Hepatic stellate cell (primary cell): ENCODE data around the gene FGB.
"Not testable (repeated sequence)": the region's sequence is repeated elsewhere in the genome, so short reads cannot be mapped to it uniquely, and the experiment has no call there.

Experiments
- DNase-seq: peaks from one replicate; pipeline ENCODE4 v3.0.0; 2011; ENCODE audit warnings: low spot score

Gene FGB

GRCh38 chr4:154597281-154597680 lies 34.5 kb downstream of the FGB start:
- DNase-seq = not testable (repeated sequence)

GRCh38 chr4:154597798-154598774 lies 35.3 kb downstream of the FGB start:
- DNase-seq = no peak

GRCh38 chr4:154602404-154603020 lies 39.7 kb downstream of the FGB start:
- DNase-seq = no peak

- DNase-seq = no peak
Measured at GRCh38 chr4:154603033-154603943, 40.5 kb downstream of the FGB start.

- DNase-seq = no peak
Measured at GRCh38 chr4:154604696-154605200, 41.9 kb downstream of the FGB start.

GRCh38 chr4:154606728-154607723 lies 44.2 kb downstream of the FGB start:
- no peak for DNase-seq

- DNase-seq = no peak
Measured at GRCh38 chr4:154608361-154609252, 45.8 kb downstream of the FGB start.

- DNase-seq = no peak
Measured at GRCh38 chr4:154609532-154609931, 46.7 kb downstream of the FGB start.

GRCh38 chr4:154610582-154610981 lies 47.8 kb downstream of the FGB start:
- DNase-seq = no peak

GRCh38 chr4:154611833-154612232 lies 49.0 kb downstream of the FGB start:
- no peak for DNase-seq

GRCh38 chr4:154612472-154613414 lies 49.9 kb downstream of the FGB start, which contains the start of gene FGG:
TSS of gene FGG (minus strand) at chr4:154612656. CDS start at chr4:154612609, 47 bp downstream.
- no peak for DNase-seq

GRCh38 chr4:154614306-154614705 lies 51.5 kb downstream of the FGB start:
- DNase-seq = no peak

GRCh38 chr4:154615211-154615610 lies 52.4 kb downstream of the FGB start:
- DNase-seq = no peak

- no peak for DNase-seq
Measured at GRCh38 chr4:154616287-154616686, 53.5 kb downstream of the FGB start.

GRCh38 chr4:154616731-154617130 lies 53.9 kb downstream of the FGB start:
- no peak for DNase-seq

- DNase-seq = no peak
Measured at GRCh38 chr4:154617820-154618317, 55.1 kb downstream of the FGB start.

- peak; percentile 19 for DNase-seq
Measured at GRCh38 chr4:154618708-154619315, 56.0 kb downstream of the FGB start.

- no peak for DNase-seq
Measured at GRCh38 chr4:154620111-154620510, 57.3 kb downstream of the FGB start.
